ENCODE data around the gene CCL24.
"Not testable (repeated sequence)": the region's sequence is repeated elsewhere in the genome, so short reads cannot be mapped to it uniquely, and the experiment has no call there.

Gene CCL24

GRCh38 chr7:75818472-75818871 lies 4.9 kb upstream of the CCL24 start:
- DNase-seq: no peak

GRCh38 chr7:75817116-75817515 lies 3.5 kb upstream of the CCL24 start:
- no peak for DNase-seq

- no peak for DNase-seq
Measured at GRCh38 chr7:75815418-75816064, 1.9 kb upstream of the CCL24 start.

GRCh38 chr7:75814407-75814947 lies 871 bp upstream of the CCL24 start:
- no peak for DNase-seq

- no peak for DNase-seq
Measured at GRCh38 chr7:75813084-75813483, 522 bp downstream of the CCL24 start.

GRCh38 chr7:75811894-75812678 lies 1.5 kb downstream of the CCL24 start:
- DNase-seq: no peak

- DNase-seq: no peak
Measured at GRCh38 chr7:75809396-75809795, 4.2 kb downstream of the CCL24 start.

GRCh38 chr7:75808106-75808505 lies 5.5 kb downstream of the CCL24 start:
- no peak for DNase-seq

GRCh38 chr7:75807452-75807851 lies 6.2 kb downstream of the CCL24 start:
- no peak for DNase-seq

- DNase-seq: no peak
Measured at GRCh38 chr7:75806560-75807307, 6.9 kb downstream of the CCL24 start.

GRCh38 chr7:75804705-75805104 lies 8.9 kb downstream of the CCL24 start:
- DNase-seq: no peak

- DNase-seq: peak; percentile 11
Measured at GRCh38 chr7:75804004-75804403, 9.6 kb downstream of the CCL24 start.

GRCh38 chr7:75802552-75802821 lies 11.1 kb downstream of the CCL24 start:
- no peak for DNase-seq

GRCh38 chr7:75798770-75799169 lies 14.8 kb downstream of the CCL24 start:
- DNase-seq: peak; percentile 47

- no peak for DNase-seq
Measured at GRCh38 chr7:75796420-75796819, 17.2 kb downstream of the CCL24 start.

GRCh38 chr7:75795831-75796285 lies 17.7 kb downstream of the CCL24 start:
- no peak for DNase-seq

GRCh38 chr7:75793676-75794075 lies 19.9 kb downstream of the CCL24 start:
- no peak for DNase-seq

GRCh38 chr7:75792567-75792966 lies 21.0 kb downstream of the CCL24 start:
- not testable (repeated sequence) for DNase-seq

- DNase-seq: no peak
Measured at GRCh38 chr7:75789361-75789924, 24.2 kb downstream of the CCL24 start.

- not testable (repeated sequence) for DNase-seq
Measured at GRCh38 chr7:75788154-75788847, 25.3 kb downstream of the CCL24 start.

GRCh38 chr7:75783058-75783457 lies 30.5 kb downstream of the CCL24 start:
- DNase-seq: not testable (repeated sequence)

GRCh38 chr7:75780647-75781273 lies 32.8 kb downstream of the CCL24 start:
- not testable (repeated sequence) for DNase-seq

All from hematopoietic multipotent progenitor cell treated with erythropoietin and hydrocortisone succinate and interleukin-3 and kit ligand, for 8 days (in vitro differentiated cells).